Measurements from ENCODE around the gene NRG2. TPM values are rescaled to one million over a fixed set of nuclear protein-coding genes. Genes with fewer than 3 reads are reported as not detected.

The NRG2 gene
- total RNA-seq, 1 donor from 2014 or later: 12.8 TPM

DNA sequence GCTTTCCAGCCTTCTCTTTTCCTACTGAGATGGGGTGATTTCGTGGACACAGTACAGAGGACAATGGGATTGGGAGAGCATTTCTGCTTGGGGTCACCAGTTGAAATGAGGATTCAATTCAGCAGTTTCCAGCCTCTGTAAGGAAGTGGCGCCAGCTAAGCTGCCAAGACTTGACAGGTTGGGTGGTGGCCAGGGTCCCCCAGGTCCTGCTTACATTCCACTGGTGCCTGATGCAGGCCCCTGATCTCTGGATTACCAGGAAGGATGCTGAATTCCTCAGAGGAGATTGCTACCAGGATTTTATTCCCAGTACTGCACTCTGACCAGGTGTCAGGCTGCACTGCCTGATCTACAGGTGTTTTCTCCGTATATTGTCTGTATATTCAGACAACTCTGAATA is 127.8 kb downstream of the NRG2 start:
- Histone ChIP-seq H3K27ac (no peak overlapping the region), H3K4me3 (no peak overlapping the region), H3K9me3 (no peaks in the 10 kb centered on the region), H3K27me3 (no peaks in the 10 kb centered on the region), H3K4me1 (no peaks in the 10 kb centered on the region), H3K36me3 (no peaks in the 10 kb centered on the region)
- TF ChIP-seq, protein P1, sequence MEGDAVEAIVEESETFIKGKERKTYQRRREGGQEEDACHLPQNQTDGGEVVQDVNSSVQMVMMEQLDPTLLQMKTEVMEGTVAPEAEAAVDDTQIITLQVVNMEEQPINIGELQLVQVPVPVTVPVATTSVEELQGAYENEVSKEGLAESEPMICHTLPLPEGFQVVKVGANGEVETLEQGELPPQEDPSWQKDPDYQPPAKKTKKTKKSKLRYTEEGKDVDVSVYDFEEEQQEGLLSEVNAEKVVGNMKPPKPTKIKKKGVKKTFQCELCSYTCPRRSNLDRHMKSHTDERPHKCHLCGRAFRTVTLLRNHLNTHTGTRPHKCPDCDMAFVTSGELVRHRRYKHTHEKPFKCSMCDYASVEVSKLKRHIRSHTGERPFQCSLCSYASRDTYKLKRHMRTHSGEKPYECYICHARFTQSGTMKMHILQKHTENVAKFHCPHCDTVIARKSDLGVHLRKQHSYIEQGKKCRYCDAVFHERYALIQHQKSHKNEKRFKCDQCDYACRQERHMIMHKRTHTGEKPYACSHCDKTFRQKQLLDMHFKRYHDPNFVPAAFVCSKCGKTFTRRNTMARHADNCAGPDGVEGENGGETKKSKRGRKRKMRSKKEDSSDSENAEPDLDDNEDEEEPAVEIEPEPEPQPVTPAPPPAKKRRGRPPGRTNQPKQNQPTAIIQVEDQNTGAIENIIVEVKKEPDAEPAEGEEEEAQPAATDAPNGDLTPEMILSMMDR (IDR thresholded peaks at IDR 0.05): no peak
- no peak for DNase-seq (ENCODE audit: low spot score in 2 of 2)
- intact Hi-C loops (cut with DNase I): no loop called here

DNA sequence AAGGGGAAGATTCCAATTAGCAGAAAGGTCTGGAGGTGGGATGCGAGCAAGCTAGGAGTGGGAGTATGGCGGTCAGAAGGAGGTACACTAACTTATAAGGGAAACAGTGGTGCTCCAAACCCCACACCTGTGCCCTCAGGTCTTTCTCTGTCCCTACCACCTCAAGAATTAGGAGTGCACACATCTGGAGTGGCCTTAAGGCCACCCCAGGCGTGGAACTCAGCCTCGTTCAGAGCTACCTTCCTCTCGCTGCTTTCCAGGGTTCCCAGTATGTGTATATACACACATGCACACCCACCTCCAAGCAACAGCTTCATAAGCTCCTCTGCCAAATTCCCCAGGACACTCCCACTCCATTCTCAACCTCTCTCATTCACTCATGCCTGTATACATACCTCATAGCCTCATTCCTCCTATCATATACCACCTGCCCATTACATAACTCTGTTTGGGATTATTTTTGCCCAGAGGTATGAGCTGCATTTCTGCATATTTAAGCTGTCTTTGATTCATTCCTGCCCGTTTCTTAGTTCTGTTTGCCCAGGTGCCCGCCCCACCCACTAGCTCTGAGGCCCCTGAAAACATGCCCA is 128.8 kb downstream of the NRG2 start:
- no peaks in the 10 kb centered on the region for H3K27me3 ChIP-seq
- TF ChIP-seq, protein P1 (IDR thresholded peaks at IDR 0.05): no peak
- no peaks in the 10 kb centered on the region for H3K36me3 ChIP-seq
- DNase-seq (ENCODE audit: low spot score in 2 of 2): no peak
- H3K4me3 ChIP-seq: no peak overlapping the region
- intact Hi-C loops (cut with DNase I): no loop called here
- no peaks in the 10 kb centered on the region for H3K9me3 ChIP-seq
- H3K27ac ChIP-seq: no peak overlapping the region
- H3K4me1 ChIP-seq: no peaks in the 10 kb centered on the region

DNA sequence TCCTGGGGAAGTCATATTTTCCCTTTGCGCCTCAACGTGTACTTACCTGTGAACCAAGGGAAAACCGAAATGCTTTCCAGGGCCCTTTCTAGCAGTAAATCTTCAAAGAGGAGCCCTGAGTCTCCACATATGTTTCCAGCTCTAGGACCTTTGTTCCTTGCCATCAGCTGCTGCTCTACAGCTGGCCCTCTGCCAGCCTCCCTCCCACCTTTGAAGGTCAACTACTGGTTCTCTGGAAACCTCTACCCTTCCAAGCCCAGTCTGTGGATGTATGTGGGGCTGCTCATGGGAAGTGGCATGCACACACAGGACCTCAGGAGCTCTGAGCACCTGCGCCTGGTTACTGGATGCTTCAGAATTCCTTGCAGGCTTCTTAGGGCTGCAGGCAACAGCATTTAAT is 130.3 kb downstream of the NRG2 start:
- H3K27ac ChIP-seq: no peak overlapping the region
- TF ChIP-seq, protein P1 (IDR thresholded peaks at IDR 0.05): no peak
- H3K27me3 ChIP-seq: no peaks in the 10 kb centered on the region
- H3K36me3 ChIP-seq: no peaks in the 10 kb centered on the region
- intact Hi-C loops (cut with DNase I): no loop called here
- DNase-seq (ENCODE audit: low spot score in 2 of 2): no peak
- no peak overlapping the region for H3K4me3 ChIP-seq
- no peaks in the 10 kb centered on the region for H3K4me1 ChIP-seq
- no peaks in the 10 kb centered on the region for H3K9me3 ChIP-seq

DNA sequence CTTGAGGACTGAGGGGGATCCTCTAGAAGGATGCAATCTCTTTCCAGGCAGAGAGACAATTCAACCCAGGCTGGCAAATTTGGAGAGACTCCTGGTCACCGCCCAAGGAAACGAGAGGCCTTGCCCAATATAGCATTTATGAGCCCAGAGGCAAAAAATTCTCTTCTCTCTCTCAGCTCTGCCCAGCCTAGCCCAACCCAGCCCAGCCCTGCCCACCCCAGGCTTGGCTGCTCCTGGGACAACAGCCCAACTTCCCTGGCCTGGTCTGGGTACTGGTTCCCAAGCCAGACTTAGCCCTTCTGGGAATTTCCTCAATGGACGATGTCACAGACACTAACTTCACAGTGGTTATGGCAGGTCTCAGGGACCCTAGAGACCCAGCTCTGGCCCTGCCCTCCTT is 130.9 kb downstream of the NRG2 start:
- Histone ChIP-seq H3K4me1 (no peaks in the 10 kb centered on the region), H3K9me3 (no peaks in the 10 kb centered on the region), H3K27me3 (no peaks in the 10 kb centered on the region), H3K27ac (no peak overlapping the region), H3K4me3 (no peak overlapping the region), H3K36me3 (no peaks in the 10 kb centered on the region)
- no peak for DNase-seq (ENCODE audit: low spot score in 2 of 2)
- intact Hi-C loops (cut with DNase I): no loop called here
- TF ChIP-seq, protein P1 (IDR thresholded peaks at IDR 0.05): no peak

DNA sequence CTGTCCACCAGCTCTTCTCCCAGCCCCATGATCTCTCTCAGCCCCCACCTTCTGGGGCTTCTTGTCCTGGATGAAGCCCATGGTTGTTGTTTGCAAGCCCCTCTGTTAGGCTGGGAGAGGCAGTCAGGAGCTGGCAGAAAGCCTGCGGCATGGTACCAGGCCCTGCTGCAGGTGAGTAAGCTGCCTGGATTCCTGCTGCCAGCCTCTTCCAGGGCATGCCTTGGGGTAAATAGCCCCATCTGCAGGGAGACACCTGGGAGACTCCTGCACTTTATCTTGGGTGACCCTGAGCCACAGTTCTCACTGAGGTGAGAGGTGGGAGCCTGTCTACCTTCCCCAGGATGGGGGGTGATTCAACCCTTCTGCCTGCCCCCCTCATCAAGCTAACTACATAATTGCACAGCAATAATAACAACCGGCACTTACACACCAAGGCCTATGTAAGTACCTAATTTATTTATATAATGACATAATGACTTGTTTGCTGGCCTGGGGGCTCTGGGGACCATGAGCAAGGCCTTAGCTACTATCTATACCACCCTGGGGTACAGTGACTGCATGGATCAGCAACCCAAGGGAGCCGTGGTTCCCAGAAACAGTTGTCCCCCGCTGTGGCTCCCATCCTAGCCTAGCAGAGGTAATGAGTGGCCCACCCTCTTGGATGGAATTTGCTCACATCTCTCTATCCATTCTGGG is 131.5 kb downstream of the NRG2 start:
- H3K27me3 ChIP-seq: no peaks in the 10 kb centered on the region
- no peak for DNase-seq (ENCODE audit: low spot score in 2 of 2)
- no peak overlapping the region for H3K4me3 ChIP-seq
- no peaks in the 10 kb centered on the region for H3K4me1 ChIP-seq
- TF ChIP-seq, protein P1 (IDR thresholded peaks at IDR 0.05): no peak
- intact Hi-C loops (cut with DNase I): no loop called here
- no peaks in the 10 kb centered on the region for H3K9me3 ChIP-seq
- H3K36me3 ChIP-seq: no peaks in the 10 kb centered on the region
- H3K27ac ChIP-seq: no peak overlapping the region

All from ascending aorta (tissue), 2 donors.